ENCODE results near the gene JAGN1. TPM values are rescaled to one million over a fixed set of nuclear protein-coding genes. Genes with fewer than 3 reads are reported as not detected.

The JAGN1 gene
- total RNA-seq, 1 donor from 2014 or later = 33.0 TPM

DNA sequence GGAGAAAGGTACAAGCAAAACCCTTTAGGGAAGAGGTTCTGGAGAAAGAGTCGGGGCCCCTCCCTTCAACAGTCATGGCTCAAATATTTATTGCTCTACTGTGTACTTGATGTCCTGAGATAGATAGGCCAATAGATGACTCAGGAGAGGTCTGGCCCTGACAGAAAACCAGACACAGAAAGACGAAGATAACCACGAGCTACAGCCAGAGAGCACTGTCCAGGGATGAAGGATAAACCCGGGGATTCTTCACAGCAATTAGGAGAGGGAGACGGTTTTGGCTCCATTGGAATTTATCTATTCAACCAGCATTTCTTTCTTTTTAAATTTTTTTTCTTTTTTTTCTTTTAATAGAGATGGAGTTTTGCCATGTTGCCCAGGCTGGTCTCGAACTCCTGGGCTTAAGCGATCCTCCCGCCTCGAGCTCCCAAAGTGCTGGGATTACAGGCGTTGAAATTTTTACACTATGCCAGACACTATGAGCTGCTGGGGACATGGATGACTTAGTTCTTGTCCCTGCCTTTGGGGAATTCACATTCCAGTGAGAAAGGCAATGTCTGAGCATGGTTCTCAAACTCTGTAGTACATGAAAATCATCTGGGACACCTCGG, 5.8 kb upstream of the JAGN1 start:
- Mint-ChIP-seq H3K4me1 (ENCODE audit: low read depth) (no peaks in the 10 kb centered on the region), H3K4me3 (ENCODE audit: low read depth) (no peak overlapping the region), H3K36me3 (ENCODE audit: insufficient read depth) (no peaks in the 10 kb centered on the region), H3K27ac (no peak overlapping the region), H3K9me3 (ENCODE audit: low read depth) (no peaks in the 10 kb centered on the region), H3K27me3 (peaks cover 3% of the 10 kb centered on the region)
- DNase-seq (ENCODE audit: low spot score, unreplicated experiment) = no peak
- TF ChIP-seq, protein P1, sequence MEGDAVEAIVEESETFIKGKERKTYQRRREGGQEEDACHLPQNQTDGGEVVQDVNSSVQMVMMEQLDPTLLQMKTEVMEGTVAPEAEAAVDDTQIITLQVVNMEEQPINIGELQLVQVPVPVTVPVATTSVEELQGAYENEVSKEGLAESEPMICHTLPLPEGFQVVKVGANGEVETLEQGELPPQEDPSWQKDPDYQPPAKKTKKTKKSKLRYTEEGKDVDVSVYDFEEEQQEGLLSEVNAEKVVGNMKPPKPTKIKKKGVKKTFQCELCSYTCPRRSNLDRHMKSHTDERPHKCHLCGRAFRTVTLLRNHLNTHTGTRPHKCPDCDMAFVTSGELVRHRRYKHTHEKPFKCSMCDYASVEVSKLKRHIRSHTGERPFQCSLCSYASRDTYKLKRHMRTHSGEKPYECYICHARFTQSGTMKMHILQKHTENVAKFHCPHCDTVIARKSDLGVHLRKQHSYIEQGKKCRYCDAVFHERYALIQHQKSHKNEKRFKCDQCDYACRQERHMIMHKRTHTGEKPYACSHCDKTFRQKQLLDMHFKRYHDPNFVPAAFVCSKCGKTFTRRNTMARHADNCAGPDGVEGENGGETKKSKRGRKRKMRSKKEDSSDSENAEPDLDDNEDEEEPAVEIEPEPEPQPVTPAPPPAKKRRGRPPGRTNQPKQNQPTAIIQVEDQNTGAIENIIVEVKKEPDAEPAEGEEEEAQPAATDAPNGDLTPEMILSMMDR (IDR thresholded peaks at IDR 0.05; ENCODE audit: unreplicated experiment) = no peak

DNA sequence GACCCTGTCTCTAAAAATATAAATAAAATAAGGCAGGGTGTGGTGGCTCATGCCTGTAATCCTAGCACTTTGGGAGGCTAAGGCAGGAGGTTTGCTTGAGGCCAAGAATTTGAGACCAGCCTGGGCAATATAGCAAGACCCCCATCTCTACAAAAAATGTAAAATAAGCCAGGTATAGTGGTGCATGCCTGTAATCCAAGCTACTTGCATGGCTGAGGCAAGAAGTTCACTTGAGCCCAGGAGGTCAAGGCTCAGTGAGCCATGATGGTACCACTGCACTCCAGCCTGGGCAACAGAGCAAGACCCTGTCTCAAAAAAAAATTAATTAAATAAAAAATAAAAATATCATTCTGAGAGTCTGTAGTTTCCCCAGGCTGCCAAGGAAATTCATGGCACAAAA, 4.1 kb upstream of the JAGN1 start:
- H3K36me3 Mint-ChIP-seq (ENCODE audit: insufficient read depth) = no peaks in the 10 kb centered on the region
- no peak overlapping the region for H3K4me3 Mint-ChIP-seq (ENCODE audit: low read depth)
- H3K27ac Mint-ChIP-seq = no peak overlapping the region
- DNase-seq (ENCODE audit: low spot score, unreplicated experiment) = no peak
- no peaks in the 10 kb centered on the region for H3K27me3 Mint-ChIP-seq
- TF ChIP-seq, protein P1 (IDR thresholded peaks at IDR 0.05; ENCODE audit: unreplicated experiment) = no peak
- peaks cover 1% of the 10 kb centered on the region for H3K4me1 Mint-ChIP-seq (ENCODE audit: low read depth)
- H3K9me3 Mint-ChIP-seq (ENCODE audit: low read depth) = no peaks in the 10 kb centered on the region

DNA sequence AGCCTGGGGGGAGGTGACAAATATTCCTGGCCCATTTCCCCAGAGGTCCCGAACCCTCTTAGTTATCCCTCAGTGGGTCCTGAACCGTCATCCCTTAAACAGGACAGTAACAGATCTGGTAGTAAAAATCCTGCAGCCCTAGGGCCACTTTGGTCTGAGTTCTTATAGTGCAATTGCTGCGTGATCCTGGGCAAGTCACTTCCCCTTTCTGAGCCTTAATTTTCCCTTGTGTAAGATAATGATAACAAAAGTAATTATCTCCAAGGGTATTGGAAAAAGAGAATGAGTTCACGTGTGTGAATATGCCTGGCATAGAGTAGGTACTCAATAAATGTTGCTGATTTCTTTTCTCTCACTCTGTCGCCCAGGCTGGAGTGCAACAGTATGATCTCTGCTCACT, 2.9 kb upstream of the JAGN1 start:
- Mint-ChIP-seq H3K4me1 (ENCODE audit: low read depth) (peaks cover 3% of the 10 kb centered on the region), H3K36me3 (ENCODE audit: insufficient read depth) (peaks cover 2% of the 10 kb centered on the region), H3K27ac (no peak overlapping the region), H3K4me3 (ENCODE audit: low read depth) (no peak overlapping the region), H3K27me3 (no peaks in the 10 kb centered on the region), H3K9me3 (ENCODE audit: low read depth) (no peaks in the 10 kb centered on the region)
- TF ChIP-seq, protein P1 (IDR thresholded peaks at IDR 0.05; ENCODE audit: unreplicated experiment) = no peak
- DNase-seq (ENCODE audit: low spot score, unreplicated experiment) = no peak

DNA sequence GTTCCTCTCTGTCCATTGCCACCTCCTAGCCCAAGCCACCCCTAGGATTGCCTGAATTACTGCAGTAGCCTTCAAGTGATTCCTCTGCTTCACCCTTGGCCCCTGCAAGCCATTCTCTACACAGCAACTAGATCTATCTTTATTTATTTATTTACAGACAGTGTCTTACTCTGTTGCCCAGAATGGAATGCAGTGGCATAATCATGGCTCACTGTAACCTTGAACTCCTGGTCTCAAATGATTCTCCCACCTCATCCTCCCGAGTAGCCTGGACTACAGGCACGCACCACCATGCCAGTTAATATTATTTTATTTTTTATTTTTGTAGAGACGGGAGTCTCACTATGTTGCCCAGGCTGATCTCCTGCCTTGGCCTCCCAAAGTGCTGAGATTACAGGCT, 1.9 kb upstream of the JAGN1 start:
- Mint-ChIP-seq H3K9me3 (ENCODE audit: low read depth) (no peaks in the 10 kb centered on the region), H3K36me3 (ENCODE audit: insufficient read depth) (peaks cover 4% of the 10 kb centered on the region), H3K27me3 (no peaks in the 10 kb centered on the region), H3K4me3 (ENCODE audit: low read depth) (no peak overlapping the region), H3K27ac (no peak overlapping the region), H3K4me1 (ENCODE audit: low read depth) (peaks cover 5% of the 10 kb centered on the region)
- TF ChIP-seq, protein P1 (IDR thresholded peaks at IDR 0.05; ENCODE audit: unreplicated experiment) = no peak
- no peak for DNase-seq (ENCODE audit: low spot score, unreplicated experiment)

DNA sequence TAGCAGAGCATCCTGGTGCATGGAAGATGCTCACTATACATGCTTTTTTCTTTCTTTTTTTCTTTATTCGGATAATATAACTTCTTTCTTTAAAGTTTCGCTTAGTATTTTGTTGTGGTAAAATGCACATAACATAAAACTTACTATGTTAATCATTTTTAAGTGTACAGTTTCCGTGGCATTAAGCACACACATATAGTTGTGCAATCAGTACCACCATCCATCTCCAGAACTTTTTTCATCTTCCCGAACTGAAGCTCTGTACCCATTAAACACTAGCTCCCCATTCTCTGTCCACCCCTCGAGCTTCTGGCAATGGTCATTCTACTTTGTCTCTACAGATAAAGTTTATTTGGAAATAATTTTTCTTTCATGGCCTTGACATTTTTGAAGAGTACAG, 1.0 kb upstream of the JAGN1 start:
- Mint-ChIP-seq H3K27ac (no peak overlapping the region), H3K4me1 (ENCODE audit: low read depth) (peaks cover 5% of the 10 kb centered on the region), H3K36me3 (ENCODE audit: insufficient read depth) (peaks cover 6% of the 10 kb centered on the region), H3K4me3 (ENCODE audit: low read depth) (no peak overlapping the region), H3K27me3 (no peaks in the 10 kb centered on the region), H3K9me3 (ENCODE audit: low read depth) (no peaks in the 10 kb centered on the region)
- no peak for DNase-seq (ENCODE audit: low spot score, unreplicated experiment)
- TF ChIP-seq, protein P1 (IDR thresholded peaks at IDR 0.05; ENCODE audit: unreplicated experiment) = no peak

All from progenitor cell of endocrine pancreas (in vitro differentiated cells).